Stimulated activated CD8-positive, alpha-beta memory T cell treated with anti-CD3 and anti-CD28 coated beads, Interleukin-7, amount 100 ng/mL, for 1 hour (primary cell): ENCODE measurements around the gene PGBD5.

Experiments
- DNase-seq, 2 donors: peaks; one replicate each; pipeline ENCODE4 v3.0.0-alpha.2; 2020; ENCODE audit warnings: low read depth in 2 of 2

PGBD5 gene

GRCh38 chr1:230377324-230377723 lies 48.8 kb downstream of the PGBD5 start:
- DNase-seq: no peak

- no peak for DNase-seq
These were observed 49.8 kb downstream of the PGBD5 start for GRCh38 chr1:230376296-230376695.

GRCh38 chr1:230375780-230376179 lies 50.4 kb downstream of the PGBD5 start:
- no peak for DNase-seq

GRCh38 chr1:230375147-230375546 lies 51.0 kb downstream of the PGBD5 start:
- no peak for DNase-seq

- DNase-seq: no peak
These were observed 54.0 kb downstream of the PGBD5 start for GRCh38 chr1:230371923-230372703.

- DNase-seq: no peak
These were observed 56.0 kb downstream of the PGBD5 start for GRCh38 chr1:230370109-230370508.

GRCh38 chr1:230368871-230369270 lies 57.3 kb downstream of the PGBD5 start:
- DNase-seq: no peak

- DNase-seq: no peak
These were observed 57.8 kb downstream of the PGBD5 start for GRCh38 chr1:230368363-230368762.

- no peak for DNase-seq
These were observed 59.6 kb downstream of the PGBD5 start for GRCh38 chr1:230366504-230366915.

- DNase-seq: no peak
These were observed 60.3 kb downstream of the PGBD5 start for GRCh38 chr1:230365723-230366307.

- DNase-seq: no peak
These were observed 63.2 kb downstream of the PGBD5 start for GRCh38 chr1:230362949-230363348.

- no peak for DNase-seq
These were observed 64.2 kb downstream of the PGBD5 start for GRCh38 chr1:230361941-230362340.

- DNase-seq: no peak
These were observed 66.0 kb downstream of the PGBD5 start for GRCh38 chr1:230359992-230360668.

GRCh38 chr1:230356869-230357794 lies 69.0 kb downstream of the PGBD5 start:
- DNase-seq: no peak

GRCh38 chr1:230356190-230356589 lies 69.9 kb downstream of the PGBD5 start:
- DNase-seq: no peak

- no peak for DNase-seq
These were observed 70.5 kb downstream of the PGBD5 start for GRCh38 chr1:230355594-230355993.

GRCh38 chr1:230355128-230355527 lies 71.0 kb downstream of the PGBD5 start:
- DNase-seq: no peak

- DNase-seq: no peak
These were observed 72.1 kb downstream of the PGBD5 start for GRCh38 chr1:230354005-230354404.

- DNase-seq: no peak
These were observed 73.6 kb downstream of the PGBD5 start for GRCh38 chr1:230352537-230352936.

GRCh38 chr1:230351983-230352382 lies 74.1 kb downstream of the PGBD5 start:
- no peak for DNase-seq

GRCh38 chr1:230351514-230351913 lies 74.6 kb downstream of the PGBD5 start:
- no peak for DNase-seq
